Muscle layer of colon (tissue), 2 donors: ENCODE results near the gene POLR1A.

Experiments used
- H3K27ac ChIP-seq: one replicate; pipeline ENCODE4 v1.7.0; 2013; ENCODE audit warnings: low read depth, mild to moderate bottlenecking, low read length, moderate library complexity
- H3K27me3 ChIP-seq, 2 donors: one replicate each; pipeline ENCODE4 v1.7.0; 2013; ENCODE audit warnings: low read length in 2 of 2, mild to moderate bottlenecking in 2 of 2; ENCODE audit not compliant: insufficient read depth in 2 of 2, control insufficient read depth in 1 of 2
- H3K36me3 ChIP-seq: one replicate; pipeline ENCODE4 v1.7.0; 2013; ENCODE audit warnings: mild to moderate bottlenecking, low read length; ENCODE audit not compliant: insufficient read depth
- H3K4me1 ChIP-seq: one replicate; pipeline ENCODE4 v1.7.0; 2013; ENCODE audit warnings: mild to moderate bottlenecking, low read length; ENCODE audit not compliant: insufficient read depth
- H3K4me3 ChIP-seq, 2 donors: one replicate each; pipeline ENCODE4 v1.7.0; 2013; ENCODE audit warnings: low read length in 2 of 2, low read depth in 1 of 2, mild to moderate bottlenecking in 1 of 2, moderate library complexity in 1 of 2
- H3K9ac ChIP-seq: one replicate; pipeline ENCODE4 v1.7.0; 2013; ENCODE audit warnings: low read length
- H3K9me3 ChIP-seq: one replicate; pipeline ENCODE4 v1.7.0; 2013; ENCODE audit warnings: mild to moderate bottlenecking, low read length
- donor health status: abdominal sarcoma.
- donor health status: Adenocarcinoma of cecum.

Gene POLR1A

DNA sequence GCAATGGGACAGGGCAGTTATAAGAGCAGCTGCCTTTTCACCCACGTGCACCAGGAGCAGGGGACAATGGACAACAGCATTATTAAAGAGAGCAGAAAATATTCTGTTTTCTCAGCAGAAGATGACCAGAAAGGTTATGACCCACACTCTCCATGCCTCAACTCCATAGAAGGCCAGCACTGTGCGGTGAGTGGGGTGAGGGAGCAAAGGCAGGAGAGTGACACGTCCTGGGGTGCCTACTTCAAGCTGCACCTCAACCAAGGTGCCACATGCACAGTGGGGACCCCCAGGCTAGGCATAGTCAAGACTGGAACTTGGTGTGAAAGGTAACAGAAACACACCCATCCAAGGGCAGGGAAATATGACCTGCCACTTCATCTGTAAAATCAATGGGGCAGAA is 50.4 kb downstream of the POLR1A start:
- H3K27me3 ChIP-seq, result no peaks in the 10 kb centered on the region
- H3K4me3 ChIP-seq, result no peak overlapping the region
- H3K4me1 ChIP-seq, result no peaks in the 10 kb centered on the region
- H3K9ac ChIP-seq, result no peak overlapping the region
- H3K9me3 ChIP-seq, result no peaks in the 10 kb centered on the region
- peaks cover 22% of the 10 kb centered on the region for H3K36me3 ChIP-seq
- H3K27ac ChIP-seq, result no peak overlapping the region

DNA sequence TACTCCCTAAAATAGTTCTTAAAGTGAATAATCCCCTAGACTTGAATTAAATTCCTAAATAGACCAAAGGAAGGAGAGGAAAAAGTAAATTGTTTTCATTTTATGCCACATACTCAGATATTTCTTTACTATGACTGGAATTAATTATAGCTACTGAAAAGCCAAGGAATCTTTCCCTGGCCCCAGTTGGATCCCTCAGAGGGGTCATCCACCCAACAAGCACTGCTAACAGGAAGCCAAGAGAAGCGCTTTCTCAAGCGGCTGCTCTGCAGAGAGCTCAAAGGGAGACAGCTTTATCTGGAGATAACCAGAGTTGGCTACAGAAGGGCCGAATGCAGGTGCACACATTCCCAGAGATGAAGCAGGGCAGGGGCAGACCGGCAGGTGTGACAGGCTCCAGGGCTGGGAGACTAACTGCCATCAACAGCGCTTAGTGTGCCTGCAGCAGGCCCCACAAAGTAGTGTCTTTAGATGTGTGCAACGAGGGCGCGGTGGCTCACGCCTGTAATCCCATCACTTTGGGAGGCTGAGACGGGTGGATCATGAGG is 51.1 kb downstream of the POLR1A start:
- Histone ChIP-seq H3K4me1 (no peaks in the 10 kb centered on the region), H3K4me3 (no peak overlapping the region), H3K36me3 (peaks cover 18% of the 10 kb centered on the region), H3K9ac (no peak overlapping the region), H3K9me3 (no peaks in the 10 kb centered on the region), H3K27me3 (no peaks in the 10 kb centered on the region), H3K27ac (no peak overlapping the region)

DNA sequence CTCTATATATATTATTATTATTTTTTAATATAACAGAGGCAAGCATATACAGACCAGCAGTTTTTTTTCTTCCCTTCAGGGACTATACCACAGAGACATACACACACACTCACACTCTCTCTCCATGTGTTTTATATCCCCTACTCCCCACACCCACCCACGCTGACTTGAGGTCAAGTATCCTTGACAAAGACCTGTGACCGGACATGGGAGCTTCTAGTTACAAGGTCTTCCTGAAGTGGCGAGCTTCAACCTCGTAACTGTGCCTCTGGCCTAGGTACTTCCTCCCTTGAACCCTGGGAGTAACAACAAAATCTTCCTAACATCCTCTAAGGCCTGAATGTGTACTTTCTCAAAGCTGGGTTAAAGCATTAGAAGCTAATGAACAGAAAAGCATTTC is 52.5 kb downstream of the POLR1A start:
- H3K9ac ChIP-seq, result no peak overlapping the region
- H3K36me3 ChIP-seq, result peaks cover 23% of the 10 kb centered on the region
- no peaks in the 10 kb centered on the region for H3K9me3 ChIP-seq
- H3K4me3 ChIP-seq, result no peak overlapping the region
- no peak overlapping the region for H3K27ac ChIP-seq
- H3K4me1 ChIP-seq, result peaks cover 9% of the 10 kb centered on the region
- no peaks in the 10 kb centered on the region for H3K27me3 ChIP-seq

DNA sequence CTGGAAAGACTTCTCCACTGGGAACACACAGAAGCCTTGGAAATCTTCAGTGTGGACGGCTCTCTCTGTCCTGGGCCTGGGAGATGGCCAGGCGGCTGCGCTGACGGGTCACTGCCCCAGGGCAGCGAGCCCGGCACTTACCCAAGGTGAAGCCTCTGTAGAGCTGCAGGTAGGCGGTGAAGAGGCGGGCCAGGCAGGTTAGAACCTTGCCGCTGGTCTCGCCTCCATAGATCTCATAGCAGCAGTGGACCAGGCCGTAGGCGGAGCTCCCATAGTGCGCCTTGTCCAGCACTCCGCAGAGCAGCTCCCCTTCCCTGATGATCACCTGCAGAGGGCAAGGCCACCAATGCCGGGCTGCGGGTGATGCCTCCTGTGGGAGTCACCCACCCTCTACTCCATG is 53.0 kb downstream of the POLR1A start:
- Histone ChIP-seq H3K4me3 (no peak overlapping the region), H3K4me1 (peaks cover 9% of the 10 kb centered on the region), H3K9ac (no peak overlapping the region), H3K27ac (no peak overlapping the region), H3K27me3 (no peaks in the 10 kb centered on the region), H3K9me3 (no peaks in the 10 kb centered on the region), H3K36me3 (peaks cover 27% of the 10 kb centered on the region)

DNA sequence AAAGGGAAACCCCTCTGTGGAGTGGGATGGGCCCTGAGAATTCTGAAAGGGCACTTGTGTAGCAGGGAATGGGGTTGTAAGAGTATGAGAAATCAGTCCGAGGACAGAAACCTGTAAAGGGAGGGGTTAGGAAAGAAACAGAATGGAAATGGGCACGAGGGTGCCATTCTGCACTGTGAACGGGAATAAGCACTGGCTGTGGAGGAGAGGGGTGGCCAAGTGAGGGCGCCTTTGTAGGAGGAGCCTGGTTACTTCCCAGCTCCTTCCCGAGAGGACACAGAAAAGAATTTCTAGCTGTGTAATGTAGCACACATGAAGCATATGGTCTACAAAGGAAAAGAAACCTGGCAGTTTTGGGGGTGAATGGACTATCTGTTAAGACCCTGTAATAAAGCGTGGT is 53.4 kb downstream of the POLR1A start:
- Histone ChIP-seq H3K4me1 (peaks cover 9% of the 10 kb centered on the region), H3K27me3 (no peaks in the 10 kb centered on the region), H3K9ac (no peak overlapping the region), H3K36me3 (peaks cover 32% of the 10 kb centered on the region), H3K27ac (no peak overlapping the region), H3K4me3 (no peak overlapping the region), H3K9me3 (no peaks in the 10 kb centered on the region)

DNA sequence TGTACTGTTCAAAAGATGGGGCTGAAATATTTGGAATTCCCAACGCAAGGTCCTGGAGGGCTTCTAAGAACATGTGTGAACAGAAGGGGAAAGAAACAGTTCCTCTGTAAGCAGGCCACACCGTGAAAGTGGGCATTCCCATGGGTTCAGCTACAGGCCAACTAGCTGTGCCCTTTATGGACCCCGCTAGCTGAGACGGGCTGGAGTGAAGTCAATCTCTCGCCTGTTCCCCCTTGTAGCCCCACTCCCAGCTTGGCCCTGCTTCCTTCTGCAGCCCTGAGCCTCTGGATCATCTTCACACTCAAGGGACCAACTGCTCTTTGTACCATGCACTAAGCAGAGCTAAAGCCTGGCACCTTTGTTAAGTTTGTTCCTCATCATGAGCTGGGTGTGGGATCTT is 55.4 kb downstream of the POLR1A start:
- Histone ChIP-seq H3K9me3 (no peaks in the 10 kb centered on the region), H3K27ac (no peak overlapping the region), H3K36me3 (peaks cover 47% of the 10 kb centered on the region), H3K4me1 (peaks cover 9% of the 10 kb centered on the region), H3K9ac (no peak overlapping the region), H3K4me3 (no peak overlapping the region), H3K27me3 (no peaks in the 10 kb centered on the region)

DNA sequence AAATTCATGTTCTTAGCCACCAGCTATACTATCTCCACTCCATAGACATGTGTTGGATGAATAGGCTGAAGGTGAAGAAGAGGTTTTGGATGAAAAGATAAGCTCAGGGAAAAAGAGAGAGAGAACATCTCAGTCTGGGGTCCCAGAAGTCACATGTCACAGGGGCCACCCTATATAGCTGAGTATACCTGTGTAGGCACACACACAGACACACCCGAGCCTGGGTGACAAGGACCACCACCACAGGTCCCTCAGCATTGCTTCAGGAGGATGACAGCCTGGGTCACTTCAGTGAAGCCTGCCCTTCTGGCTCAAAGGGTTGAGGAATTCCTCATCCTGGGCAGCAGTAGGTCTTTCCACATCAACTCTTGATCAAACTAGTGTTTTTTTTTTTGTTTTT is 56.2 kb downstream of the POLR1A start:
- peaks cover 55% of the 10 kb centered on the region for H3K36me3 ChIP-seq
- H3K9me3 ChIP-seq, result no peaks in the 10 kb centered on the region
- H3K4me3 ChIP-seq, result no peak overlapping the region
- no peak overlapping the region for H3K27ac ChIP-seq
- no peak overlapping the region for H3K9ac ChIP-seq
- peaks cover 9% of the 10 kb centered on the region for H3K4me1 ChIP-seq
- no peaks in the 10 kb centered on the region for H3K27me3 ChIP-seq

DNA sequence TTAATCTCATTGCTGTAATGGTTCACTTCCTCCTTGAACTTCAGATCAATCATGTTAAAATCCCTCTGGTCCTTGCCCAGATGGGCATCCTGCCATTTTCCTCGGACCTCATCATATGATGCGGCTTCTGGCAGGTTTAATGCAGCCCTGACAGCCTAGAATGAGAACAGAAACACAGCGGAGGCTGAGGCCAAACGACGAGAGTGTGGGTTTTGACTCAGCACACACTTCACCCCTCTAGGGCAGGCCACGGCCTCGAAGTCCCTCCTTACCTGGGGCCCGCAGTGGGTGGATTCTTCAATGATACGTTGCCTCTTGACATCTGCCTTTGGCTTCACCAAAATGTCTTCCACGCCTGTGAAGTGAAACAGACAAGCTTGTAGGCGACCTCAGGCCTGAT is 56.8 kb downstream of the POLR1A start:
- Histone ChIP-seq H3K4me3 (no peak overlapping the region), H3K9ac (no peak overlapping the region), H3K27ac (no peak overlapping the region), H3K4me1 (peaks cover 9% of the 10 kb centered on the region), H3K36me3 (peaks cover 56% of the 10 kb centered on the region), H3K27me3 (no peaks in the 10 kb centered on the region), H3K9me3 (no peaks in the 10 kb centered on the region)

DNA sequence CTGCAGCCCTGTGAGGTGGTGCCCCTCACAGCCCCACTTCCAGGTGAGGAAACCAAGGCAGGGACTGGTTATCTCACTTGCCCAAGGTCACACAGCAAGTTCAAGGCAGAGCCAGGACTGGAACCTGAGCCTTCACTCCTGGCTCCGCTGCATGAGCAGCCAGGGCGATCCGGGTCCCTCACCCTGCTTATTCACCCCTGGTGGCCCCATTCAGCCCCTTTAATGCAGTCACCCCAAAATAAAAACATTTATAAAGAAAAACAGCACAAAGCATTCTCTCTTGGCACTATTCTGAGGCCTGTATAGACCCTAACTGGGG is 57.3 kb downstream of the POLR1A start:
- no peak overlapping the region for H3K9ac ChIP-seq
- no peaks in the 10 kb centered on the region for H3K27me3 ChIP-seq
- no peak overlapping the region for H3K27ac ChIP-seq
- no peak overlapping the region for H3K4me3 ChIP-seq
- peaks cover 9% of the 10 kb centered on the region for H3K4me1 ChIP-seq
- H3K9me3 ChIP-seq, result no peaks in the 10 kb centered on the region
- H3K36me3 ChIP-seq, result peaks cover 56% of the 10 kb centered on the region

DNA sequence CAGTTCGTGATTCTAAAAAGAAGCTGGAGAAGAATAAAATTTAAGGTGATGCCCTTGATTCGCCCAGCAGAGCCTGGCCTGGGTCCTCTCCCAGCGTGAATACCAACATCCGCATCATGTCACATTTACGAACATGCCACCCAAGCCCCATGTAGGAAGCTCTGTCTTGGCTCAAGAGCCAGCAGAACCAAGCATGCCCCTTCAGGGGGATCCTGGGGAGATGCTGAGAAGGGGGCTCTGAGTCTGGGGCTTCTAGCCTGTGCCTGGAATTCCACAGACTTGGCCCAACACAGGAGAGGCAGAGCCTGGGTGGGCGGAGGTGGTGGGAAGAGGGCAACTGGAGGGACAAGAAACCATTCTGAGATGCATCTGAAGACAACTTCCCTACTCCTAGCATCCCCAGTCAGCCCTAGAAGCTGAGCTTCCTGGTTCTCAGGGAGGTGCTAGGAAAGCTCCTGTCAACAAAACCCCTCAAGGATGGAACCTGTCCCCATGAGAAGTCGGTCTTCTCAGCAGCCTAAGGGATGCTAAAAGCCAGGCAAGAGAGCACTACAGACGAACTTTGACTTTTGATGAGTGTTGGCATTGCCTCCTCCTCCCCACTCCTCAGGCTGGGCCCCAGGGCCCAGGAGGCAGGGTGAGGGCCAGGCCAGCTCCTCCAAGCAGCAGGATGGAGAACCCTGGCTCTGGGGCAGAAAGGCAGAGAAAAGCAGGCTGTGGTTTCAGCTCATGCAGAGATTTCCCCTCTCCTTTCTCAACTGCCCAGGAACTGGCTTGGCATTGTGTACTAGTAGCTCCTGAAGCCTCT is 57.9 kb downstream of the POLR1A start:
- H3K36me3 ChIP-seq, result peaks cover 58% of the 10 kb centered on the region
- H3K4me1 ChIP-seq, result peaks cover 9% of the 10 kb centered on the region
- H3K4me3 ChIP-seq, result no peak overlapping the region
- no peaks in the 10 kb centered on the region for H3K27me3 ChIP-seq
- H3K27ac ChIP-seq, result no peak overlapping the region
- H3K9me3 ChIP-seq, result no peaks in the 10 kb centered on the region
- H3K9ac ChIP-seq, result no peak overlapping the region

DNA sequence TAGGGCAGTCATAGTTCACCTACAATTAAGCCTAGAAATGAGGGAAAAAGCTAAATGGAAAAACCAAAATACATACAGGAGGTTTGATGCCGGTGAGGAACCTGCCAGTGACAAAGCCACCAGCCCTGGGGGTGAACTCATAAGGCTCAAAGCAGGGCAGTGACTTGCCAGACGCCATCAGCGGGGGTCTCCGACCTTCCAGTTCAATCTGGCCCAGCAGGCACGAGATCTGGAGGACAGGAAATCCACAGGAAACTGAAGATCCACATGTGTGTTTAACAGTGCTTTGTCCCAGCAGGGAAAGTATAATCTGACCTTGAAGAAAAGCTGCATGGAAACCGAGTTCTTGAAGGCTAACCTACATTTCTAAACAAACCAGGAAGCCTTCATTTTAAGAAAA is 60.1 kb downstream of the POLR1A start:
- Histone ChIP-seq H3K36me3 (peaks cover 70% of the 10 kb centered on the region), H3K9ac (no peak overlapping the region), H3K27me3 (no peaks in the 10 kb centered on the region), H3K9me3 (no peaks in the 10 kb centered on the region), H3K4me3 (no peak overlapping the region), H3K27ac (no peak overlapping the region), H3K4me1 (peaks cover 9% of the 10 kb centered on the region)

DNA sequence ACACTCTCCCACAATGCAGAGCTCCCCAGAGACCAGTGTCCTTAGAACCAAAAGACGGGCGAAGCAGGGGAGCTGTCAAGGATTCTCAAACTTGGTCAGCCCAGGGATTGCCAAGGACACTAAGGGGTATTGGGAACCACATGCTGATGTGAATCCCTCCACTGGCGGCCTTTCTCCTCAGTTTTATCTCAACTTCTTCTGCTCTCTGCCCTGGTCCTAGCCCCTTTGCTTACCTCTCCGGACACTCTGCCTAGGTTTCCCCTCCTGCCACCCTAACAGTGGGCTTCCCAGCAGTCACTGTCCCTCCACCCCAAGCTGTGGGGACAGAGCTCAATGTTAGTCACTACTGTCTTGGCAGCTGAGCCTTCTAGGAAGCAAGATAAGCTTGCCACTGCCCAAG is 61.1 kb downstream of the POLR1A start:
- H3K9ac ChIP-seq, result no peak overlapping the region
- peaks cover 78% of the 10 kb centered on the region for H3K36me3 ChIP-seq
- peaks cover 9% of the 10 kb centered on the region for H3K4me1 ChIP-seq
- no peaks in the 10 kb centered on the region for H3K9me3 ChIP-seq
- H3K27ac ChIP-seq, result no peak overlapping the region
- H3K27me3 ChIP-seq, result no peaks in the 10 kb centered on the region
- no peak overlapping the region for H3K4me3 ChIP-seq
